Stomach (tissue), 9 donors: ENCODE results near the gene FBXL19. TPM values are rescaled to one million over a fixed set of nuclear protein-coding genes. Genes with fewer than 3 reads are reported as not detected.

ENCODE experiments used
- DNase-seq, 2 donors: peaks; one replicate each; pipeline versions ENCODE4 v3.0.0 to v3.0.0-alpha.2; 2013 to 2019
- H3K27ac ChIP-seq, 5 donors: fragments of 200-600 bp in 4 of 5; sonication (generic) in 4 of 5; one replicate each; pipeline ENCODE4 v1.5.1; 2013 to 2019; ENCODE audit warnings: mild to moderate bottlenecking in 1 of 5, moderate library complexity in 1 of 5
- H3K27me3 ChIP-seq, 3 donors: fragments of 200-600 bp; sonication (generic); one replicate each; pipeline ENCODE4 v1.5.1; 2017 to 2019; ENCODE audit warnings: mixed run types in 1 of 3
- H3K36me3 ChIP-seq, 4 donors: fragments of 200-600 bp; sonication (generic); 1 replicate in 3 of 4; 2 replicates in 1 of 4; pipeline ENCODE4 v1.5.1; 2016 to 2019
- H3K4me1 ChIP-seq, 4 donors: fragments of 200-600 bp; sonication (generic); one replicate each; pipeline ENCODE4 v1.5.1; 2016 to 2019
- H3K4me3 ChIP-seq, 4 donors: fragments of 200-600 bp; sonication (generic) in 3 of 4; one replicate each; pipeline ENCODE4 v1.5.1; 2016 to 2019; ENCODE audit warnings: mild to moderate bottlenecking in 1 of 4
- H3K9me3 ChIP-seq, 4 donors: fragments of 200-600 bp; sonication (generic); one replicate each; pipeline ENCODE4 v1.5.1; 2016 to 2019
- EP300 ChIP-seq: sonication (generic); formaldehyde crosslinking; IDR thresholded peaks from one replicate; pipeline ENCODE4 v1.6.1; 2017; ENCODE audit warnings: antibody characterized with exemption
- POLR2A ChIP-seq, 4 donors: fragments of 450-650 bp; IDR thresholded peaks; one replicate each; pipeline ENCODE4 v1.6.1; 2016; ENCODE audit warnings: antibody characterized with exemption in 4 of 4, control low read depth in 2 of 4, mild to moderate bottlenecking in 1 of 4, moderate library complexity in 1 of 4
- POLR2AphosphoS5 ChIP-seq, 3 donors: sonication (generic); formaldehyde crosslinking; IDR thresholded peaks; one replicate each; pipeline ENCODE4 v1.6.1; 2016; ENCODE audit warnings: antibody characterized with exemption in 3 of 3
- WGBS, 5 donors: extraction: QIAGEN DNeasy Blood & Tissue Kit in 3 of 5; methylation state at CpG; one replicate each; pipeline versions ENCODE4 v1.1.5 to v1.1.7; 2013 to 2018; 5-methylcytosine and 5-hydroxymethylcytosine counted together
- intact Hi-C: fragments of 100-400 bp; cut with DNase I; formaldehyde crosslinking; loops from one replicate; pipeline ENCODE4 v1.15.1; 2023; ENCODE audit warnings: low total_unique reads
- polyA plus RNA-seq, 3 donors: library from polyadenylated mRNA; stranded (reverse); fragments of 200-250 nt; gene quantifications; one replicate each; pipeline ENCODE4 v1.2.3, GENCODE V29; 2013
- total RNA-seq, 5 donors: library from RNA; depleted of rRNA; stranded (reverse); fragments of >200 nt; gene quantifications; one replicate each; pipeline versions ENCODE4 v1.1.0 to v1.2.3, GENCODE V29; 2014 to 2016
- TF ChIP-seq, protein P1 (sequence below), 7 experiments: fragments of 450-650 bp in 4 of 7; fragments of 200-600 bp in 3 of 7; sonication (generic) in 3 of 7; IDR thresholded peaks; one replicate each; pipeline ENCODE4 v1.5.1; 2016 to 2019; ENCODE audit warnings: antibody characterized with exemption in 7 of 7, control low read depth in 2 of 7, mild to moderate bottlenecking in 1 of 7
- donor health status: healthy with polysubstance abuse.
- donor health status: Bipolar disorder and iron deficiency.
- donor health status: healthy.

The FBXL19 gene
- total and polyA plus RNA-seq, 8 donors: 5.8 to 252 (median 9.5) TPM

DNA sequence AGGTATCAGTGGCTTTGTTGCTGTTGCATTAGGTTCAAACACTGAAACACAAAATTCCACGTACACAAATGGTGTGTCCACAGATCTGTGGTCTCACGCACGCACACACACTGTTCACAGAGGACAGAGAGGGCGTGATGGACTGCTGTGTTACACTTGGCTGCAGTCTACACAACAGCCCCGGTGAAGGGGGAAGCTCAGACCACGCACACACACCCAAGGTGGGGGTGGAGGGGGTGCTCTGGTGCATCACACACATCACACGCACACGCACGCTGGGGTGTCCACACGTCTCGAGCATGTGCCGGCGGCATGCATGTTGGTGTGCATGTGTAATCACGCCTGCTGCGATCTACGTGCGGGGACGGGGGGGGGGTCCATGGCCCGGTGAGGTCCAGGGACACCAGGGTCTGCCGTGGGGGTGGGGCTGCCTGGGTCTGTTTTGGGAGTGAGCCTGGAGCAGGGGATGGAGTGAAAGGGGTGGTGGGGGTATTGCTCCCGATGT is 69.0 kb downstream of the FBXL19 start:
- TF ChIP-seq, protein P1, sequence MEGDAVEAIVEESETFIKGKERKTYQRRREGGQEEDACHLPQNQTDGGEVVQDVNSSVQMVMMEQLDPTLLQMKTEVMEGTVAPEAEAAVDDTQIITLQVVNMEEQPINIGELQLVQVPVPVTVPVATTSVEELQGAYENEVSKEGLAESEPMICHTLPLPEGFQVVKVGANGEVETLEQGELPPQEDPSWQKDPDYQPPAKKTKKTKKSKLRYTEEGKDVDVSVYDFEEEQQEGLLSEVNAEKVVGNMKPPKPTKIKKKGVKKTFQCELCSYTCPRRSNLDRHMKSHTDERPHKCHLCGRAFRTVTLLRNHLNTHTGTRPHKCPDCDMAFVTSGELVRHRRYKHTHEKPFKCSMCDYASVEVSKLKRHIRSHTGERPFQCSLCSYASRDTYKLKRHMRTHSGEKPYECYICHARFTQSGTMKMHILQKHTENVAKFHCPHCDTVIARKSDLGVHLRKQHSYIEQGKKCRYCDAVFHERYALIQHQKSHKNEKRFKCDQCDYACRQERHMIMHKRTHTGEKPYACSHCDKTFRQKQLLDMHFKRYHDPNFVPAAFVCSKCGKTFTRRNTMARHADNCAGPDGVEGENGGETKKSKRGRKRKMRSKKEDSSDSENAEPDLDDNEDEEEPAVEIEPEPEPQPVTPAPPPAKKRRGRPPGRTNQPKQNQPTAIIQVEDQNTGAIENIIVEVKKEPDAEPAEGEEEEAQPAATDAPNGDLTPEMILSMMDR (IDR thresholded peaks at IDR 0.05): no peak
- TF ChIP-seq POLR2A (IDR thresholded peaks at IDR 0.05): no peak
- no peak for TF ChIP-seq EP300
- TF ChIP-seq POLR2AphosphoS5 (IDR thresholded peaks at IDR 0.05): no peak
- peaks cover 0 to 11% (median 8%) of the 10 kb centered on the region in 4 donors for H3K36me3 ChIP-seq
- intact Hi-C loops: no loop called here
- no peak overlapping the region for H3K4me3 ChIP-seq
- no peak for DNase-seq
- no peak overlapping the region for H3K27ac ChIP-seq
- peaks cover 0 to 8% (median 5%) of the 10 kb centered on the region in 3 donors for H3K27me3 ChIP-seq
- no peaks in the 10 kb centered on the region for H3K9me3 ChIP-seq
- H3K4me1 ChIP-seq: peaks cover 8 to 14% (median 10%) of the 10 kb centered on the region in 4 donors
- 78 to 88% (median 85%) methylated on average over 8 to 21 of the region's 21 CpGs for WGBS, 5 donors

DNA sequence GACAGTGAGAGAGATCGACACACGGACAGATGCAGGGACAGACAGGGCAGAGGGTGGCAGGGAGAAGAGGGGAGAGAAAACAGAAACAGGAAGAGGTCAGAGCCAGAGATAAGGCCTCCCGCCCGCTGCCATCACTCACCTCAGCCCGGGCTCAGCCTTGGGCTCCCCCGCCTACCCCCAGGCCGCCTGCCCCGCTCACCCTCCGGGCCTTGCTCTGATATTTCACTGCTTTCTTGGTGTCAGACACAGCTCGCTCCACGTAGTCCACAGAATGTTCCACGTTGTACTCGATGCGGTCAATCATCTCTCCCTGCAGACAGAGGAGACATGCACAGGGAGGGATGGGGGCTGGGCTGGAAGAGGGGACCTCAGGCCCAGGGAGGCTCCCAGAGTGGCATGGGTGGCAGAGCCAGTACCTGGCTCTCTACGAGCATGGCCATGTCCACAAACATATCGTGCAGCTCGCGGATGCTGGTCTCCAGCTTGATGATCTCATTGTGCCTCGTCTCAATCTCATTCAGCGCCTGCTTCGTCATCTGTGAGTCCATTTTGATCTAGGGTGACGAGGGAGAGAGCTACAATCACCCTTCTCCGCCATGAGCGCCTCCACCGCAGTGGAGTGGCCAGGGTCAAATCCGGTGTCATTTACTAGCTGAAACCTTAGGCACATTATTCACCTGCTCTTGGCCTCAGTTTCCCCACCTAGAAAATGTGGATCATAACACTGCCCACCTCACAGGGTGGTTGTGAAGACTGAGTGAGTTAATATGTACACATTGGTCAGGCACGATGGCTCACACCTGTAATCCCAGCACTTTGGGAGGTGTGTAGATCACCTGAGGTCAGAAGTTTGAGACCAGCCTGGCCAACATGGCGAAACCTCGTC is 69.8 kb downstream of the FBXL19 start:
- Histone ChIP-seq H3K27me3 (peaks cover 0 to 12% (median 5%) of the 10 kb centered on the region in 3 donors), H3K36me3 (peaks cover 0 to 3% (median 1%) of the 10 kb centered on the region in 4 donors)
- TF ChIP-seq POLR2A (IDR thresholded peaks at IDR 0.05) (no peak), POLR2AphosphoS5 (IDR thresholded peaks at IDR 0.05) (no peak), EP300 (no peak)
- TF ChIP-seq, protein P1 (IDR thresholded peaks at IDR 0.05): no peak

DNA sequence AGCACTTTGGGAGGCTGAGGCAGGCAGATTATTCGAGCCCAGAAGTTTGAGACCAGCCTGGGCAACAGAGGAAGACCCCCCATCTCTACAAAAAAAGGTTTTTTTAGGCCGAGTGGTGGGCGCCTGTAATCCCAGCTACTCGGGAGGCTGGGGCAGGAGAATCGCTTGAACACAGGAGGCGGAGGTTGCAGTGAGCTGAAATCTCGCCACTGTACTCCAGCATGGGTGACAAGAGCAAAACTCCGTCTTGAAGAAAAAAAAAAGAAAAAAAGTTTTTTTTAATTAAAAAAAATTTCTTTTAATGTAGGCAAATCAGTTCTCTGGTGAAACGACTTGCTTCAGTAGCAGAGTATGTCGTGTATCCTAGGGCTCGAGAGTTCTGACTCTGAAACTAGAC is 72.6 kb downstream of the FBXL19 start:
- no peak for DNase-seq

More for the DNA sequence above, 69.8 kb downstream of the FBXL19 start:
- WGBS, 5 donors: 74 to 77% (median 75%) methylated on average over 29 of the region's 29 CpGs
- Histone ChIP-seq H3K9me3 (no peaks in the 10 kb centered on the region), H3K4me1 (peaks cover 14 to 19% (median 16%) of the 10 kb centered on the region in 4 donors), H3K4me3 (no peak overlapping the region), H3K27ac (no peak overlapping the region)
- intact Hi-C loops: no loop called here
- no peak for DNase-seq

More for the DNA sequence above, 72.6 kb downstream of the FBXL19 start:
- TF ChIP-seq, protein P1 (IDR thresholded peaks at IDR 0.05): no peak
- TF ChIP-seq POLR2AphosphoS5 (IDR thresholded peaks at IDR 0.05): no peak
- no peak for TF ChIP-seq EP300
- TF ChIP-seq POLR2A (IDR thresholded peaks at IDR 0.05): no peak
- peaks cover 14 to 19% (median 16%) of the 10 kb centered on the region in 4 donors for H3K4me1 ChIP-seq
- H3K27me3 ChIP-seq: peaks cover 0 to 12% (median 5%) of the 10 kb centered on the region in 3 donors
- 78 to 84% (median 80%) methylated on average over 11 of the region's 11 CpGs for WGBS, 5 donors
- peak overlapping the region in 4 of 5 donors; percentile 73 to 82 (median 80) for H3K27ac ChIP-seq
- H3K36me3 ChIP-seq: no peaks in the 10 kb centered on the region
- no peak overlapping the region for H3K4me3 ChIP-seq
- intact Hi-C loops: no loop called here
- H3K9me3 ChIP-seq: no peaks in the 10 kb centered on the region
